Measurements from ENCODE around the gene SHKBP1. TPM values are rescaled to one million over a fixed set of nuclear protein-coding genes. Genes with fewer than 3 reads are reported as not detected.

SHKBP1 gene
- total RNA-seq, 1 experiment from 2014 or later: 92.9 TPM

DNA sequence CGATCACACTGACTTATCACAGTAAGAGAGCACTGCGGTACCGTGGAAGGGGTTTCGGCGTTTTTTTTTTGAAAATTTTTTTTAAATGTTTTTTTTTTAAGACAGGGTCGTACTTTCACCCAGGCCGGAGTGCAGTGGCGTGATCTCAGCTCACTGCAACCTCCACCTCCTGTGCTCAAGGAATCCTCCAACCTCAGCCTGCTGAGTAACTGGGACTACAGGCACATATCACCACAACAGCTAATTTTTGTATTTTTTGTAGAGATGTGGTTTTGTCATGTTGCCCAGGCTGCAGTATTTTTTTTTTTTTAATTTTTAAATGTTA, 43.5 kb downstream of the SHKBP1 start:
- Histone ChIP-seq H3K18ac (ENCODE audit: insufficient read length, low read depth, low read length) (no peak overlapping the region), H3K9ac (ENCODE audit: extremely low read depth, insufficient read length, low read length) (no peak overlapping the region), H4K20me1 (ENCODE audit: control insufficient read depth, insufficient read depth, insufficient read length) (no peaks in the 10 kb centered on the region), H3K4ac (ENCODE audit: low read depth, low read length) (no peak overlapping the region), H4K5ac (ENCODE audit: insufficient read length, low read depth, low read length) (no peak overlapping the region), H3K23me2 (ENCODE audit: insufficient read length, low read depth, low read length, poor library complexity, severe bottlenecking) (no peaks in the 10 kb centered on the region), H4K91ac (ENCODE audit: insufficient read length, low read depth, low read length) (no peak overlapping the region), H3K4me1 (ENCODE audit: insufficient read depth, low read length) (no peaks in the 10 kb centered on the region), H3K4me2 (ENCODE audit: insufficient read depth, insufficient read length, low read length) (no peak overlapping the region), H2AFZ (ENCODE audit: low read length) (no peak overlapping the region), H2BK12ac (ENCODE audit: insufficient read length, low read depth, low read length) (no peak overlapping the region), H3K79me1 (ENCODE audit: insufficient read depth, low read depth, low read length, poor library complexity, severe bottlenecking) (no peaks in the 10 kb centered on the region), H2BK5ac (ENCODE audit: insufficient read length, low read length) (no peak overlapping the region), H3K56ac (ENCODE audit: insufficient read length, low read depth, low read length) (no peak overlapping the region), H3K79me2 (ENCODE audit: insufficient read depth, low read length) (no peaks in the 10 kb centered on the region), H3K27ac (ENCODE audit: insufficient read length, low read depth, low read length) (no peak overlapping the region), H2BK20ac (ENCODE audit: low read depth, low read length, poor library complexity, severe bottlenecking) (no peak overlapping the region), H3K23ac (ENCODE audit: insufficient read length, low read depth, low read length) (no peak overlapping the region), H4K8ac (replicated peaks; ENCODE audit: insufficient read length, low read depth, low read length) (no peak overlapping the region), H3K9me3 (ENCODE audit: control insufficient read depth, low read depth, low read length) (no peaks in the 10 kb centered on the region), H3T11ph (ENCODE audit: low read length) (no peak overlapping the region), H2BK15ac (ENCODE audit: low read depth, low read length) (no peak overlapping the region), H2AK5ac (ENCODE audit: insufficient read length, low read length) (no peak overlapping the region), H3K27me3 (ENCODE audit: insufficient read depth, low read length) (no peaks in the 10 kb centered on the region), H2BK120ac (ENCODE audit: low read depth, low read length, poor library complexity, severe bottlenecking) (no peak overlapping the region), H3K14ac (ENCODE audit: insufficient read depth, low read length) (no peak overlapping the region)
- no CpG with 5 or more reads among the region's 8 CpGs for WGBS (ENCODE audit: extremely low coverage, insufficient read length, low lambda C conversion rate)
- Mint-ChIP-seq H3K36me3 (ENCODE audit: insufficient read depth in 1 of 3, low read depth in 3 of 3) (peaks cover 31 to 72% (median 58%) of the 10 kb centered on the region in 3 experiments; a peak in 6 of 7 replicates), H3K4me3 (no peak overlapping the region), H3K27ac (no peak overlapping the region), H3K9me3 (peaks cover 0 to 3% of the 10 kb centered on the region in 2 experiments; a peak in 3 of 5 replicates), H3K4me1 (peaks cover 16 to 24% of the 10 kb centered on the region in 2 experiments), H3K27me3 (ENCODE audit: low read depth) (no peaks in the 10 kb centered on the region; the same call in 1 of the 2 replicates)
- TF ChIP-seq, protein P1, sequence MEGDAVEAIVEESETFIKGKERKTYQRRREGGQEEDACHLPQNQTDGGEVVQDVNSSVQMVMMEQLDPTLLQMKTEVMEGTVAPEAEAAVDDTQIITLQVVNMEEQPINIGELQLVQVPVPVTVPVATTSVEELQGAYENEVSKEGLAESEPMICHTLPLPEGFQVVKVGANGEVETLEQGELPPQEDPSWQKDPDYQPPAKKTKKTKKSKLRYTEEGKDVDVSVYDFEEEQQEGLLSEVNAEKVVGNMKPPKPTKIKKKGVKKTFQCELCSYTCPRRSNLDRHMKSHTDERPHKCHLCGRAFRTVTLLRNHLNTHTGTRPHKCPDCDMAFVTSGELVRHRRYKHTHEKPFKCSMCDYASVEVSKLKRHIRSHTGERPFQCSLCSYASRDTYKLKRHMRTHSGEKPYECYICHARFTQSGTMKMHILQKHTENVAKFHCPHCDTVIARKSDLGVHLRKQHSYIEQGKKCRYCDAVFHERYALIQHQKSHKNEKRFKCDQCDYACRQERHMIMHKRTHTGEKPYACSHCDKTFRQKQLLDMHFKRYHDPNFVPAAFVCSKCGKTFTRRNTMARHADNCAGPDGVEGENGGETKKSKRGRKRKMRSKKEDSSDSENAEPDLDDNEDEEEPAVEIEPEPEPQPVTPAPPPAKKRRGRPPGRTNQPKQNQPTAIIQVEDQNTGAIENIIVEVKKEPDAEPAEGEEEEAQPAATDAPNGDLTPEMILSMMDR (conservative IDR thresholded peaks at IDR 0.05): no peak
- no peak for DNase-seq
